ENCODE data around the gene PRPF40A.

Gene PRPF40A

DNA sequence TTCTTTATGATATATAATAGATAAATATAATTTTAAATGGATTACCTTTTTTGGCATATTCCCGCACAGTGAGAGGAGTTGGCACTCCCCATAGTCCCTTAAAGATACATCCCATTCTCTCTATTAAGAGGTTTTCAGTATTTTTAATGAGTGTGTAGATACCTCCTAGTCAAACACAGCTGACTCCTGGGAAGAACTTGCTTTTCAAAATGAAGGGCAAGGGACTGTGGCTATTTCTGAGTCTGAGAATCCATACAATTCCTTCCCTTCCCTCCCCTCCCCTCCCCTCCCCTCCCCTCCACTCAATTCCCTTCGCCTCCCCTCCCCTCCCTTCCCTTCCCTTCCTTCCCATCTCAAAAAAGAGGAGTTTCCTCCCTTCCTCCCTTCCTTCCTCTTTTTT lies 93.5 kb downstream of the PRPF40A start:
- Histone ChIP-seq H3K27me3 (ENCODE audit: control insufficient read depth, insufficient read depth, low read length, poor library complexity, severe bottlenecking) (no peaks in the 10 kb centered on the region), H3K36me3 (ENCODE audit: control insufficient read depth, insufficient read depth, low read length) (peaks cover 25% of the 10 kb centered on the region), H3K4me1 (ENCODE audit: control insufficient read depth, insufficient read depth, low read length) (no peaks in the 10 kb centered on the region), H3K27ac (ENCODE audit: insufficient read depth, low read depth, low read length, poor library complexity, severe bottlenecking) (no peak overlapping the region), H3K4me3 (ENCODE audit: insufficient read depth, low read depth, low read length) (no peak overlapping the region), H3K9me3 (ENCODE audit: control insufficient read depth, low read length) (no peaks in the 10 kb centered on the region)
- WGBS, 2 experiments: no CpG with 5 or more reads among the region's 2 CpGs

DNA sequence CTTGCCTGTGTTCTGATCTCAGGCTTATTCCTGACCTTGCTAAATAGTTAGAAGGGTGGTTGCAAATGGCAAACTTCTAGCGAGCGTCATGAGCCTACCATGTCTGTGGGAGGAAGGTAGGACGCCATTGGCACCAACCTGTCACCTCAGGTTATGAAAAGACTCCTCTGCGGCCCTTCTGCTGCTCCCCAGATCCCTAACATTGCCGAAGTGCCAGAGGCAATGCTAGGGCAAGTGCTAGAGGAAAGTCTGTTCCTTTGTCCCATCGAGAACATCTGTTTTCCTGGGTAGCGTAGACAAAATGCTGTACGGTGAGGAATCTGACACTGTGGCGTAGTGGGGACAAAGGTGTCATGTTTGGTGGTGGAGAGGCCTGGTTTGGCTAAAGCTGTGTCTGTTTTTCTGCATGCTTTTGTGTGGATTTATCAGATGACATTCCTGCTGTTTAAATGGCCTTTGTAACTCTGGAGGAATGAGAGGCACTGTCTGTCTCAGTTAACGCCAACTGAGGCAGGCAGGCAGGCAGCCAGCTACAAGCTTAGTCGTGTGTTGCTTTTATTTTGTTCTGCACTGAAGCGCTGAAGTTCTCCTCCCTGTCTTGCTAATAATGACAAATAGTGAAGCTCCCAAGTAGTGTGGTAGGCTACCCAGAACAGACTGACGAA lies 94.1 kb downstream of the PRPF40A start:
- no peak overlapping the region for H3K4me3 ChIP-seq (ENCODE audit: insufficient read depth, low read depth, low read length)
- WGBS, 2 experiments: 75 to 77% methylated on average over 12 to 13 of the region's 13 CpGs
- no peaks in the 10 kb centered on the region for H3K9me3 ChIP-seq (ENCODE audit: control insufficient read depth, low read length)
- H3K27me3 ChIP-seq (ENCODE audit: control insufficient read depth, insufficient read depth, low read length, poor library complexity, severe bottlenecking): no peaks in the 10 kb centered on the region
- H3K36me3 ChIP-seq (ENCODE audit: control insufficient read depth, insufficient read depth, low read length): peaks cover 24% of the 10 kb centered on the region
- peak overlapping the region; percentile 29 for H3K27ac ChIP-seq (ENCODE audit: insufficient read depth, low read depth, low read length, poor library complexity, severe bottlenecking)
- H3K4me1 ChIP-seq (ENCODE audit: control insufficient read depth, insufficient read depth, low read length): no peaks in the 10 kb centered on the region

DNA sequence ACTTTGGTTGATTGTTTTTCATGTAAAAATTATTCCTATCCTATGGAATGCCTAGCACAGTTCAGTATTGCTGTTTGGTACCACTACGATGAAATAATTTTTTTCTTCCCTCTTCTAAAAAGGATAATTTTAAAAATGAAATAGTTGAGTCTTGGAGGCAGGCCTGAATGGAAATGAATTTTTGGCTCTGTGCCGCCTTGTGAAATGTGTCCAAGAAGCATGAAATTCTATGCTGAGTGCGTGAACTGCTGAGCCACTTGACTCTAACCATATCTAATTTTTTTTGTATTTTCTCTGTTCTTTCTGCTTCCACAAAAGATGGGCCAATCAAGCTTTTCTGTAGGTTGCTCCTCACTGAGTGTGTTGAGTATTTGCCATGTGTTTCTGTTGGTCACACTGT lies 95.0 kb downstream of the PRPF40A start:
- WGBS, 2 experiments: 98% methylated on average over 2 to 3 of the region's 3 CpGs
- Histone ChIP-seq H3K4me1 (ENCODE audit: control insufficient read depth, insufficient read depth, low read length) (no peaks in the 10 kb centered on the region), H3K27me3 (ENCODE audit: control insufficient read depth, insufficient read depth, low read length, poor library complexity, severe bottlenecking) (no peaks in the 10 kb centered on the region), H3K4me3 (ENCODE audit: insufficient read depth, low read depth, low read length) (no peak overlapping the region), H3K9me3 (ENCODE audit: control insufficient read depth, low read length) (no peaks in the 10 kb centered on the region), H3K36me3 (ENCODE audit: control insufficient read depth, insufficient read depth, low read length) (peaks cover 21% of the 10 kb centered on the region), H3K27ac (ENCODE audit: insufficient read depth, low read depth, low read length, poor library complexity, severe bottlenecking) (no peak overlapping the region)

DNA sequence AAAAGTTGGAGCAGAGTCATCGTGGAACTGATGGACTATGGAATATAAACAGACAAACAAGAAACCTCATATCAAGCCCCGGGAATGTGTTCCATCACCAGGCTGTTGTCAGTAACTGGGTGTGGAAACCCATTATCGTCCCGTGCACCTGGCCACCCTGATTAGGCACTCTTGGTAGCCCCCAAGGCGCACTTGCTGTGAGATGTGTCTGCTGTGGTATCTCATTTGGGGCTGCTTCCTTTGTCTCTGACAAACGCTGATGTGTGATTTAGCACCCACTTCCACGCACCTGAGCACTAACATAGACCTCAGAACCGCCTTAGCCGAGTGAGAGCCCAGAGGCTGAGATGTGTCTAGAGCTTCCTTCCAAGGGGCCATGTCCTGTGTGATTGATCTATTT lies 96.3 kb downstream of the PRPF40A start:
- Histone ChIP-seq H3K27me3 (ENCODE audit: control insufficient read depth, insufficient read depth, low read length, poor library complexity, severe bottlenecking) (no peaks in the 10 kb centered on the region), H3K9me3 (ENCODE audit: control insufficient read depth, low read length) (no peaks in the 10 kb centered on the region), H3K4me1 (ENCODE audit: control insufficient read depth, insufficient read depth, low read length) (no peaks in the 10 kb centered on the region), H3K36me3 (ENCODE audit: control insufficient read depth, insufficient read depth, low read length) (peaks cover 21% of the 10 kb centered on the region), H3K27ac (ENCODE audit: insufficient read depth, low read depth, low read length, poor library complexity, severe bottlenecking) (no peak overlapping the region), H3K4me3 (ENCODE audit: insufficient read depth, low read depth, low read length) (no peak overlapping the region)
- 95 to 96% methylated on average over 9 of the region's 9 CpGs for WGBS, 2 experiments

DNA sequence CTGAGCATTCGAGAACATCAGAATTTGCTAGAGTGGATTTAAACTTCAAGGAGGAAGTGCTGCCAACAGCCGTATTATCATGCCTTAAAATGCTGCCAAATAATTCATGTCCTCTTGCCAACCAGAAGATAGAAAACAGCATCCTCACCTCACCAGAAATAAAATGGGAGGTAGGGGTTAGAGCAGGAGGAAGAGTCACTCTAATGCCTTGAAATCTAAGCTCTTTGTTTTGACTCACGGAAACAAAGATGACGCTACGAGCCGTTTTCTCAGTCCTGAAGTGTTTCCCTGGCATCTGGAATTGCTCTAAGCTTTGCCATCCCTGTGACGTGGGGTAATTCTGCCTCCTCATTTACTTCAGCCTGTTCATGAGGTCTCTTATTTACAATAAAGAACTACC lies 97.1 kb downstream of the PRPF40A start:
- Histone ChIP-seq H3K27me3 (ENCODE audit: control insufficient read depth, insufficient read depth, low read length, poor library complexity, severe bottlenecking) (no peaks in the 10 kb centered on the region), H3K27ac (ENCODE audit: insufficient read depth, low read depth, low read length, poor library complexity, severe bottlenecking) (no peak overlapping the region), H3K4me3 (ENCODE audit: insufficient read depth, low read depth, low read length) (no peak overlapping the region), H3K36me3 (ENCODE audit: control insufficient read depth, insufficient read depth, low read length) (peaks cover 21% of the 10 kb centered on the region), H3K9me3 (ENCODE audit: control insufficient read depth, low read length) (no peaks in the 10 kb centered on the region), H3K4me1 (ENCODE audit: control insufficient read depth, insufficient read depth, low read length) (no peaks in the 10 kb centered on the region)
- WGBS, 2 experiments: 96% methylated on average over 7 of the region's 7 CpGs

DNA sequence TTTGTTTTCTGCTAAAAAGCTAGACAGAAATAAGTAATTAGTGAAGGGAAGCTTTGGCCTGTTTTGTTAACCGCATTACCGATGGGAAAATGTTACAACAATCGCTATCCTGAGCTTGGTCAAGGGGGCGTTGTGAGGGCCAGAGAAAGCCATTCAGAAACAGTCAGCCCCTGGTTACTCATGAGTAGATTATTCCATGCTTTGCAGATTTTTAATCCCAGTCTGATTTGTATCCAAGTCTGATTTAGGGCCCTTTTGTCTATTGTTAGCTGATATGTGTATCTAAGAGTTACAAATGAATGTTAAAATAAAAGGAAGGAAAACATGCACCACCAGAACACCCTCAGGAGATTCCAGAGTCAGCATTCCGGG lies 99.1 kb downstream of the PRPF40A start:
- WGBS, 2 experiments: 92 to 93% methylated on average over 4 to 5 of the region's 5 CpGs
- no peaks in the 10 kb centered on the region for H3K4me1 ChIP-seq (ENCODE audit: control insufficient read depth, insufficient read depth, low read length)
- H3K36me3 ChIP-seq (ENCODE audit: control insufficient read depth, insufficient read depth, low read length): peaks cover 21% of the 10 kb centered on the region
- no peaks in the 10 kb centered on the region for H3K27me3 ChIP-seq (ENCODE audit: control insufficient read depth, insufficient read depth, low read length, poor library complexity, severe bottlenecking)
- H3K9me3 ChIP-seq (ENCODE audit: control insufficient read depth, low read length): no peaks in the 10 kb centered on the region
- H3K4me3 ChIP-seq (ENCODE audit: insufficient read depth, low read depth, low read length): no peak overlapping the region
- no peak overlapping the region for H3K27ac ChIP-seq (ENCODE audit: insufficient read depth, low read depth, low read length, poor library complexity, severe bottlenecking)

DNA sequence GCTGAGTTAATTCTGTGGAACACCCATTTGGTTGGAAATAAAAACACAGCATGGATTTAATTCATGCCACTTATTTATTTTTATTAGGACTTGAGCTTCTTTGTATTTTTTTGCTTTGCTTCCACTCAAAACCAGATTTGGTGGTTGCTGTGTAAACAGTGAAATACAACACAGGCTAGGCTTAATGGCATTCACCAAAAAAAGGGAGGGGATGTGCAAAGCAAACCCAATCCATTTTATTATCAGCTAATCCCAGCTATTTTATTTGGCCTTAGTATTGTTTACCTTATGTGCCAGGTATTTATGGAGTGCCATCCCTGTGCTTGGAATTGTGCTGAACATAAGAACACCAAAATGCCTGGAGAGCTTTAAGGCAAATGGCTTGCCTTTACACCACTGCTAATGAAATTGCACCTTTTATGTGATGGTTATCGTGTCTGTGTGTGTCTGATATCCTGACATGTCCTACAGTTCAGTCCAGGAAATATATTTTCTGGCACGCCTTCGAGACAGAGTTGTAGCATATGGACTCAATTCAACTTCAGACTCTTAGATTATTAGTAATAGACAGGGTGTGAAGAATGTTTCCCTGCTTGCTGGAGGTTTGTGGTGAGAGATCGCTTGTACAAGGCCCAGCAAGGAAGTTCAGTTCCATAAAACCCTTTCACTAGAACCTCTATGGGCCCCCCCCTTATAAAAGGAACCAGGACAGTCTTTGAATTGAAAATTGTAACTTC lies 99.6 kb downstream of the PRPF40A start:
- H3K4me1 ChIP-seq (ENCODE audit: control insufficient read depth, insufficient read depth, low read length): no peaks in the 10 kb centered on the region
- no peak overlapping the region for H3K4me3 ChIP-seq (ENCODE audit: insufficient read depth, low read depth, low read length)
- H3K27me3 ChIP-seq (ENCODE audit: control insufficient read depth, insufficient read depth, low read length, poor library complexity, severe bottlenecking): no peaks in the 10 kb centered on the region
- H3K27ac ChIP-seq (ENCODE audit: insufficient read depth, low read depth, low read length, poor library complexity, severe bottlenecking): no peak overlapping the region
- WGBS, 2 experiments: 98 to 100% methylated on average over 4 of the region's 4 CpGs
- no peaks in the 10 kb centered on the region for H3K9me3 ChIP-seq (ENCODE audit: control insufficient read depth, low read length)
- H3K36me3 ChIP-seq (ENCODE audit: control insufficient read depth, insufficient read depth, low read length): peaks cover 21% of the 10 kb centered on the region

DNA sequence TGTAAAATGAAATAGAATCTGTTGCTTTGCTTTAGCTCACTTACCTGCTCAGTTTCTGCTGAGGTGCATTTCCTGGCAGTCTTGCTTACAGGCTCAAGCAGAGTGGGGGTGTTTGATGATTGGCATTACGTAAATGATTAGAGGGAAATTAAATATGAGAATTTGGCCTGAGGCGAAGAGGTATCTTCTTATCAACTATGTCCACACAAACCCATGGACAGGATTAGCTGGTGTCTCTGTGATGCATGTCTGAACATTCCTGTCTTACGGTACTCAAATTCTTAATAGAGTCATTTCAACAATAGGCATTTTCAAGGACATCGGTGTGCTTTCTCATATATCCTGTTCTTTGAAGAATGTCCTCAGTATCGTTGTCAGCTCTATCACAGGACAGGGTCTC lies 102.1 kb downstream of the PRPF40A start:
- no peak overlapping the region for H3K4me3 ChIP-seq (ENCODE audit: insufficient read depth, low read depth, low read length)
- no peaks in the 10 kb centered on the region for H3K4me1 ChIP-seq (ENCODE audit: control insufficient read depth, insufficient read depth, low read length)
- H3K36me3 ChIP-seq (ENCODE audit: control insufficient read depth, insufficient read depth, low read length): peaks cover 15% of the 10 kb centered on the region
- H3K27ac ChIP-seq (ENCODE audit: insufficient read depth, low read depth, low read length, poor library complexity, severe bottlenecking): no peak overlapping the region
- 97 to 99% methylated on average over 5 of the region's 5 CpGs for WGBS, 2 experiments
- H3K27me3 ChIP-seq (ENCODE audit: control insufficient read depth, insufficient read depth, low read length, poor library complexity, severe bottlenecking): no peaks in the 10 kb centered on the region
- H3K9me3 ChIP-seq (ENCODE audit: control insufficient read depth, low read length): no peaks in the 10 kb centered on the region

DNA sequence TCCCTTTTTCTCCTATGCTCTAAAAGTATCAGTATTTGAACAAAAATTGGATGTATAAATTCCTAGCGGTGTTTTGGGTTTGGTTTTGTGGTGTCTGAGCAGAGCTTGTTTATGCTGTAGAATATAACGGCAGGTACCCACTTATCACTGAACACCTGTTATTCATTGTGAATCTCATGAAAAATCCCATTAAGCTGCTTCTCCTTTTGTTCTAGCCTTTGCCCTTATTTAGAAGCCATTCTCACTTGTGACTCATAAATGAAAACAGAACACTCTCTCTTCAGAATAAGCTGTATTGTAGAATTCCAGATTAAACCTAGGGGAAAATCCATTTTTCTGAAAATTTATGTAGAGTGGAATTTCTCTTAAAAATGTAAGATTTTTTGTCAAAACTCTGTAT lies 104.0 kb downstream of the PRPF40A start:
- H3K27me3 ChIP-seq (ENCODE audit: control insufficient read depth, insufficient read depth, low read length, poor library complexity, severe bottlenecking): no peaks in the 10 kb centered on the region
- H3K27ac ChIP-seq (ENCODE audit: insufficient read depth, low read depth, low read length, poor library complexity, severe bottlenecking): no peak overlapping the region
- no peaks in the 10 kb centered on the region for H3K4me1 ChIP-seq (ENCODE audit: control insufficient read depth, insufficient read depth, low read length)
- no peak overlapping the region for H3K4me3 ChIP-seq (ENCODE audit: insufficient read depth, low read depth, low read length)
- WGBS, 2 experiments: 83 to 97% methylated on average over 1 to 2 of the region's 2 CpGs
- peaks cover 5% of the 10 kb centered on the region for H3K36me3 ChIP-seq (ENCODE audit: control insufficient read depth, insufficient read depth, low read length)
- no peaks in the 10 kb centered on the region for H3K9me3 ChIP-seq (ENCODE audit: control insufficient read depth, low read length)

DNA sequence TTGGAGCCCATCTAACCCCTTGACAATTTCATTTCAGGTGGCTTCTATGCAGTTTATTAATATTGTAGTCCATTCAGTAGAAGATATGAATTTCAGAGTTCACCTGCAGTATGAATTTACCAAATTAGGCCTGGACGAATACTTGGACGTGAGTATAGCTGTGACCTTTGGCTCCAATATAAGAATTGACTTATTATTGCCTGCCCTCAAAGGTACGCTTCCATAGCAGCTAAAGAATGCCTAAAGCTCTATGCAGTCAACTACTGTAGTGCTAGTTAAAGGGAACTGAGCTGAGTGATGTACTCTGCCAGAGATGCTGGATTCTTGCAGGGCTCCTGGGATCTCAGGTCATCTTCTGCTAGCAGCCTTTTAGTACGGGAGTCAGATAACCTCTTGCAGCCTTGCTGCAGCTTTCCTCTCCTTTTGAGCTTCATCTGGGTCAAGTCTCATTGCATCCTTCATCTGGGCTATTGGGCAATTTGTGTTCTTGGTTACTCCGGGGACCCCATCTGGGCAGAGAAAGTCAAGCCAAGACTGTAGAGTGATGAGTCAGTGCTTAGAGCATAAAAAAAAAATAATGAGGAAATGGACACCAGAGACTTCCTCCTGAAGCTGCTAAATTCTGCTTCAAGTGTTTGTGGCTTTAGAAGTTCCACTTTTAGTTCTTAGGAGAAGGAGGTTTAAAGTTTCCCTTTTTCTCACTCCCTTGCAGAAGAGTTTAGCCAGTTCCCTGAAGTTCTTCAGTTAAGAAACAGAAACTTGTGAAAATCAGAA lies 105.6 kb downstream of the PRPF40A start:
- no peaks in the 10 kb centered on the region for H3K9me3 ChIP-seq (ENCODE audit: control insufficient read depth, low read length)
- WGBS, 2 experiments: 95 to 96% methylated on average over 5 of the region's 5 CpGs
- no peaks in the 10 kb centered on the region for H3K4me1 ChIP-seq (ENCODE audit: control insufficient read depth, insufficient read depth, low read length)
- H3K27me3 ChIP-seq (ENCODE audit: control insufficient read depth, insufficient read depth, low read length, poor library complexity, severe bottlenecking): no peaks in the 10 kb centered on the region
- H3K4me3 ChIP-seq (ENCODE audit: insufficient read depth, low read depth, low read length): no peak overlapping the region
- peaks cover 5% of the 10 kb centered on the region for H3K36me3 ChIP-seq (ENCODE audit: control insufficient read depth, insufficient read depth, low read length)
- H3K27ac ChIP-seq (ENCODE audit: insufficient read depth, low read depth, low read length, poor library complexity, severe bottlenecking): no peak overlapping the region

Measured in ectodermal cell (in vitro differentiated cells).